Thoracic aorta (tissue), 2 donors: ENCODE results near the gene C4orf50. TPM values are rescaled to one million over a fixed set of nuclear protein-coding genes. Genes with fewer than 3 reads are reported as not detected.

ENCODE experiments used
- ATAC-seq: fragments of 150-250 bp; one replicate; pipeline ENCODE4 v1.8.0; 2017; ENCODE audit warnings: low read depth; ENCODE audit not compliant: insufficient number of reproducible peaks, low FRiP score
- DNase-seq: peaks from one replicate; pipeline ENCODE4 v3.0.0-alpha.2; 2020; ENCODE audit warnings: low spot score
- H3K27ac ChIP-seq, 2 donors: fragments of 200-600 bp; sonication (generic); 1 replicate in 1 of 2; 2 replicates in 1 of 2; pipeline ENCODE4 v1.5.1; 2016; ENCODE audit warnings: mild to moderate bottlenecking in 2 of 2, moderate library complexity in 2 of 2
- H3K27me3 ChIP-seq: fragments of 200-600 bp; sonication (generic); replicated peaks from 2 replicates; pipeline ENCODE4 v1.6.0; 2016; ENCODE audit warnings: mild to moderate bottlenecking; ENCODE audit not compliant: insufficient read depth
- H3K36me3 ChIP-seq: fragments of 200-600 bp; sonication (generic); one replicate; pipeline ENCODE4 v1.5.1; 2016
- H3K4me1 ChIP-seq, 2 donors: fragments of 200-600 bp; sonication (generic); 1 replicate in 1 of 2; 2 replicates in 1 of 2; pipeline versions ENCODE4 v1.5.1 to v1.6.0; 2016; ENCODE audit warnings: low read depth in 2 of 2, mild to moderate bottlenecking in 1 of 2; ENCODE audit not compliant: control insufficient read depth in 1 of 2
- H3K4me3 ChIP-seq: fragments of 200-600 bp; sonication (generic); 2 replicates; pipeline ENCODE4 v1.5.1; 2016; ENCODE audit warnings: mild to moderate bottlenecking
- H3K9me3 ChIP-seq: fragments of 200-600 bp; sonication (generic); 2 replicates; pipeline ENCODE4 v1.5.1; 2016
- CTCF ChIP-seq: fragments of 200-600 bp; sonication (generic); IDR thresholded peaks from one replicate; pipeline ENCODE4 v1.5.1; 2019; ENCODE audit warnings: antibody characterized with exemption
- total RNA-seq, 2 donors: library from RNA; depleted of rRNA; stranded (reverse); fragments of >200 nt; gene quantifications; one replicate each; pipeline versions ENCODE4 v1.1.0 to v1.2.3, GENCODE V29; 2016

C4orf50 gene
- total RNA-seq, 2 donors from 2014 or later, result 0.14 TPM; not detected in 1

DNA sequence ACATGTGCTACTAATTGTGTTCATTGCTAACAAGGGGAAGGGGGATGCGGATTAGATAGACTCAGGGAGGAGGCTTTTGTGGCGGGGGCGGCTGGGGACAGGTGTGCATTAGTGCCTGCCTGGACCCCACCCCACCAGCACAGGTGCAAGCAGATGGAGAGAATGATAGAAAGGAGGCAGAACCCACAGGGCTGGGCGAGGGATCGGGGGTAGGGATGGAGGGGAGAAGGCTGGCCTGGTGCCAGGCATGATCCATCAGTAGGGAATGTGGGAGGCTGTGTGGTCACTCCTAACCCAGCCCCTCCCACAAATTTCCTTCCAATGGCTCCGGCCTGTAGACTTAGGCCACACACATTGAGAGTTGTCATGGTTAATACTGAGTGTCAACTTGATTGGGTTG is 94.9 kb downstream of the C4orf50 start:
- no peaks in the 10 kb centered on the region for H3K27me3 ChIP-seq
- no peak for ATAC-seq
- H3K27ac ChIP-seq, result no peak overlapping the region
- no peaks in the 10 kb centered on the region for H3K9me3 ChIP-seq
- H3K4me3 ChIP-seq, result no peak overlapping the region
- no peak for DNase-seq
- TF ChIP-seq CTCF, result no peak
- H3K36me3 ChIP-seq, result no peaks in the 10 kb centered on the region
- H3K4me1 ChIP-seq, result no peaks in the 10 kb centered on the region

DNA sequence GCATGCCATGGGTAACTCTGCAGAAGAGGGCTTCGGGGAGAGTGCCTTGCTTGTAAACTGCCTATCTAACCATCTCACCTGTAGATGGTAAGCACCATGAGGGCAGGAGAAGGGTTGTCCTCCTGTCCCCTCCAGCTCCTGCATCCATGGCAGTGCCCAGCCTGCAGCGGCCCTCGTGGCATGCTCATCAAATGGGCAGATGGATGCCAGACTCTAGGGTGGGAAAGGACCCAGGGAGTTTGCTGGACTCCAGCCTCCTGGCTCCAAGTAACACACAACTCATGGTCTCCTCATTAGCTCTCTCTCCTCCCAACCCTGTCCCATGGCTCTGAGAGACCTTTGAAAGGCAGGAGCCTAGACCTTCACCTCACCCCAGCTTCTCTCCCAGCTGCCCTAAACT is 95.7 kb downstream of the C4orf50 start:
- no peak for TF ChIP-seq CTCF
- Histone ChIP-seq H3K4me3 (no peak overlapping the region), H3K27me3 (no peaks in the 10 kb centered on the region), H3K36me3 (no peaks in the 10 kb centered on the region), H3K27ac (no peak overlapping the region), H3K9me3 (no peaks in the 10 kb centered on the region), H3K4me1 (no peaks in the 10 kb centered on the region)
- DNase-seq, result no peak
- ATAC-seq, result no peak

- no peak overlapping the region for H3K4me3 ChIP-seq
- TF ChIP-seq CTCF, result no peak
- H3K27ac ChIP-seq, result no peak overlapping the region
- H3K4me1 ChIP-seq, result no peaks in the 10 kb centered on the region
- DNase-seq, result no peak
- no peak for ATAC-seq
- no peaks in the 10 kb centered on the region for H3K36me3 ChIP-seq
- H3K9me3 ChIP-seq, result no peaks in the 10 kb centered on the region
- no peaks in the 10 kb centered on the region for H3K27me3 ChIP-seq
Observed at GRCh38 chr4:5921981-5922380, 96.2 kb downstream of the C4orf50 start.

GRCh38 chr4:5921101-5921980 is 96.9 kb downstream of the C4orf50 start:
- H3K4me1 ChIP-seq, result no peaks in the 10 kb centered on the region
- H3K4me3 ChIP-seq, result no peak overlapping the region
- no peak for DNase-seq
- H3K27ac ChIP-seq, result no peak overlapping the region
- no peak for ATAC-seq
- H3K27me3 ChIP-seq, result no peaks in the 10 kb centered on the region
- no peak for TF ChIP-seq CTCF
- H3K9me3 ChIP-seq, result no peaks in the 10 kb centered on the region
- H3K36me3 ChIP-seq, result no peaks in the 10 kb centered on the region

GRCh38 chr4:5919571-5919970 is 98.7 kb downstream of the C4orf50 start:
- H3K9me3 ChIP-seq, result no peaks in the 10 kb centered on the region
- no peak for DNase-seq
- H3K4me3 ChIP-seq, result no peak overlapping the region
- no peaks in the 10 kb centered on the region for H3K27me3 ChIP-seq
- H3K27ac ChIP-seq, result no peak overlapping the region
- H3K4me1 ChIP-seq, result no peaks in the 10 kb centered on the region
- H3K36me3 ChIP-seq, result no peaks in the 10 kb centered on the region
- no peak for TF ChIP-seq CTCF
- no peak for ATAC-seq
